GM21515 (cell line): Measurements from ENCODE around the gene SERPINB1.
A peak's percentile ranks its signal among the peaks of the same experiment; 100 is the strongest.
"Not testable (repeated sequence)": the region's sequence is repeated elsewhere in the genome, so short reads cannot be mapped to it uniquely, and the experiment has no call there.

Experiments used
- ATAC-seq: cut with Tn5 transposase; IDR thresholded peaks from one replicate; pipeline ENCODE4 v1.9.1; 2021; ENCODE audit not compliant: unreplicated experiment

The SERPINB1 gene

GRCh38 chr6:2841264-2842138 lies at the start of gene SERPINB1:
Gene SERPINB1, minus strand, starts transcription at chr6:2841863. Its CDS starts 1,277 bp downstream, at chr6:2840586.
- ATAC-seq, result peak; percentile 70

- no peak for ATAC-seq
Measured at GRCh38 chr6:2890976-2891767, 49.5 kb upstream of the SERPINB1 start.

GRCh38 chr6:2885967-2886735 lies 44.5 kb upstream of the SERPINB1 start:
- ATAC-seq, result no peak

GRCh38 chr6:2884804-2885203 lies 43.1 kb upstream of the SERPINB1 start:
- no peak for ATAC-seq

GRCh38 chr6:2883673-2884072 lies 42.0 kb upstream of the SERPINB1 start:
- ATAC-seq, result no peak

GRCh38 chr6:2881423-2881822 lies 39.8 kb upstream of the SERPINB1 start:
- ATAC-seq, result peak; percentile 72

- not testable (repeated sequence) for ATAC-seq
Measured at GRCh38 chr6:2880156-2880555, 38.5 kb upstream of the SERPINB1 start.

GRCh38 chr6:2877960-2878359 lies 36.3 kb upstream of the SERPINB1 start:
- no peak for ATAC-seq

GRCh38 chr6:2877057-2877882 lies 35.6 kb upstream of the SERPINB1 start:
- ATAC-seq, result no peak

GRCh38 chr6:2876210-2877056 lies 34.8 kb upstream of the SERPINB1 start:
- ATAC-seq, result no peak

- no peak for ATAC-seq
Measured at GRCh38 chr6:2875359-2876191, 33.9 kb upstream of the SERPINB1 start.

GRCh38 chr6:2873643-2874042 lies 32.0 kb upstream of the SERPINB1 start:
- ATAC-seq, result no peak

GRCh38 chr6:2872423-2873358 lies 31.0 kb upstream of the SERPINB1 start:
- ATAC-seq, result no peak

- ATAC-seq, result no peak
Measured at GRCh38 chr6:2871953-2872352, 30.3 kb upstream of the SERPINB1 start.

- no peak for ATAC-seq
Measured at GRCh38 chr6:2871102-2871501, 29.4 kb upstream of the SERPINB1 start.

- ATAC-seq, result no peak
Measured at GRCh38 chr6:2870046-2870636, 28.5 kb upstream of the SERPINB1 start.

- ATAC-seq, result no peak
Measured at GRCh38 chr6:2868637-2869036, 27.0 kb upstream of the SERPINB1 start.
